Measurements from ENCODE around the gene GJB6.

DNA sequence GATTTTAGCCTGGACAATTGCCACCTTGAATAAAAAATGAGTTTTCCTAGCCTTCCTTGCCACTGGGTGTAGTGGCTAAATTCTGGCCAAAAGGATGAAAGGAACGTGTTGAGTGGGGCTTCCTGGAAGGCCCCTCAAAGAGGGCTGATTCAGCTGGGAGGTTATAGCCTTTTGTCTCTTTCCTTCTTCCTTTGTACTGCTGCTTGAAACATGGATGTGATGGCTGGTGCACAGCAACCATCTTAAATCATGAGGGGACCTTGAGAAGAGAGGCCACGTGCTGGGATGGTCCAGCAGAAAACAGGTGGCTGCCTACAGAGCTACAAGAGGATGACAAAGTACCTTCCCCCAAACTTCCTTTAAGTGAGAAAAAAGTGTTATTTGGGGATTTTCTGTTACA is 40.0 kb upstream of the GJB6 start:
- TF ChIP-seq, protein P1, sequence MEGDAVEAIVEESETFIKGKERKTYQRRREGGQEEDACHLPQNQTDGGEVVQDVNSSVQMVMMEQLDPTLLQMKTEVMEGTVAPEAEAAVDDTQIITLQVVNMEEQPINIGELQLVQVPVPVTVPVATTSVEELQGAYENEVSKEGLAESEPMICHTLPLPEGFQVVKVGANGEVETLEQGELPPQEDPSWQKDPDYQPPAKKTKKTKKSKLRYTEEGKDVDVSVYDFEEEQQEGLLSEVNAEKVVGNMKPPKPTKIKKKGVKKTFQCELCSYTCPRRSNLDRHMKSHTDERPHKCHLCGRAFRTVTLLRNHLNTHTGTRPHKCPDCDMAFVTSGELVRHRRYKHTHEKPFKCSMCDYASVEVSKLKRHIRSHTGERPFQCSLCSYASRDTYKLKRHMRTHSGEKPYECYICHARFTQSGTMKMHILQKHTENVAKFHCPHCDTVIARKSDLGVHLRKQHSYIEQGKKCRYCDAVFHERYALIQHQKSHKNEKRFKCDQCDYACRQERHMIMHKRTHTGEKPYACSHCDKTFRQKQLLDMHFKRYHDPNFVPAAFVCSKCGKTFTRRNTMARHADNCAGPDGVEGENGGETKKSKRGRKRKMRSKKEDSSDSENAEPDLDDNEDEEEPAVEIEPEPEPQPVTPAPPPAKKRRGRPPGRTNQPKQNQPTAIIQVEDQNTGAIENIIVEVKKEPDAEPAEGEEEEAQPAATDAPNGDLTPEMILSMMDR (conservative IDR thresholded peaks at IDR 0.05; ENCODE audit: low read depth in 2 of 2), result no peak
- TF ChIP-seq POLR2AphosphoS5 (IDR thresholded peaks at IDR 0.05; ENCODE audit: low read depth), result no peak
- TF ChIP-seq, protein P2, sequence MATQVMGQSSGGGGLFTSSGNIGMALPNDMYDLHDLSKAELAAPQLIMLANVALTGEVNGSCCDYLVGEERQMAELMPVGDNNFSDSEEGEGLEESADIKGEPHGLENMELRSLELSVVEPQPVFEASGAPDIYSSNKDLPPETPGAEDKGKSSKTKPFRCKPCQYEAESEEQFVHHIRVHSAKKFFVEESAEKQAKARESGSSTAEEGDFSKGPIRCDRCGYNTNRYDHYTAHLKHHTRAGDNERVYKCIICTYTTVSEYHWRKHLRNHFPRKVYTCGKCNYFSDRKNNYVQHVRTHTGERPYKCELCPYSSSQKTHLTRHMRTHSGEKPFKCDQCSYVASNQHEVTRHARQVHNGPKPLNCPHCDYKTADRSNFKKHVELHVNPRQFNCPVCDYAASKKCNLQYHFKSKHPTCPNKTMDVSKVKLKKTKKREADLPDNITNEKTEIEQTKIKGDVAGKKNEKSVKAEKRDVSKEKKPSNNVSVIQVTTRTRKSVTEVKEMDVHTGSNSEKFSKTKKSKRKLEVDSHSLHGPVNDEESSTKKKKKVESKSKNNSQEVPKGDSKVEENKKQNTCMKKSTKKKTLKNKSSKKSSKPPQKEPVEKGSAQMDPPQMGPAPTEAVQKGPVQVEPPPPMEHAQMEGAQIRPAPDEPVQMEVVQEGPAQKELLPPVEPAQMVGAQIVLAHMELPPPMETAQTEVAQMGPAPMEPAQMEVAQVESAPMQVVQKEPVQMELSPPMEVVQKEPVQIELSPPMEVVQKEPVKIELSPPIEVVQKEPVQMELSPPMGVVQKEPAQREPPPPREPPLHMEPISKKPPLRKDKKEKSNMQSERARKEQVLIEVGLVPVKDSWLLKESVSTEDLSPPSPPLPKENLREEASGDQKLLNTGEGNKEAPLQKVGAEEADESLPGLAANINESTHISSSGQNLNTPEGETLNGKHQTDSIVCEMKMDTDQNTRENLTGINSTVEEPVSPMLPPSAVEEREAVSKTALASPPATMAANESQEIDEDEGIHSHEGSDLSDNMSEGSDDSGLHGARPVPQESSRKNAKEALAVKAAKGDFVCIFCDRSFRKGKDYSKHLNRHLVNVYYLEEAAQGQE (IDR thresholded peaks at IDR 0.05; ENCODE audit: unreplicated experiment), result no peak
- TF ChIP-seq EZH2 (IDR thresholded peaks at IDR 0.05; ENCODE audit: low read depth, unreplicated experiment), result no peak
- no peak for TF ChIP-seq STAT1 (IDR thresholded peaks at IDR 0.05; ENCODE audit: unreplicated experiment)
